SW480 (cell line): Measurements from ENCODE around the gene LTBP2.

Experiments
- DNase-seq: peaks from one replicate; pipeline ENCODE4 v3.0.0-alpha.2; 2016; ENCODE audit warnings: low spot score

LTBP2 gene

DNA sequence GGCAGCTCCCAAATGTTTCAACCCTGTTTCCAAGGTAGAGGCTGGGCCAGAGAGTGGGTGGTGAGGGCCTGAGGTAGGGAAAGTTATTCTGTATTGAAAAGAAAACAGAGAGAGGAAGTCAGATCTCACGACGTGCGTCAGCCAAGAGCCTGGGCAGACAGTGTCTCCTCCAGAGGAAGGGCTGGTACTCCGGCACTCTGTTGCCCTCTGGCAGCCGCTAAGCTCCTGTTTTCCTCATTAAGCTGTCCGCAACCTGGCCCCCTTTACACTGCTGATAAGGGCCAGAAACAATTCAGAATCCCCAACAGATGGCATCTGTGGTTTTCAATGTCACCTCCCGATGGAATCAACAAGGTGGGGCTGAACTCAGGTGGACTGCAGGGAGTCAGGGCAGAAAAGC, 26.0 kb upstream of the LTBP2 start:
- no peak for DNase-seq

DNA sequence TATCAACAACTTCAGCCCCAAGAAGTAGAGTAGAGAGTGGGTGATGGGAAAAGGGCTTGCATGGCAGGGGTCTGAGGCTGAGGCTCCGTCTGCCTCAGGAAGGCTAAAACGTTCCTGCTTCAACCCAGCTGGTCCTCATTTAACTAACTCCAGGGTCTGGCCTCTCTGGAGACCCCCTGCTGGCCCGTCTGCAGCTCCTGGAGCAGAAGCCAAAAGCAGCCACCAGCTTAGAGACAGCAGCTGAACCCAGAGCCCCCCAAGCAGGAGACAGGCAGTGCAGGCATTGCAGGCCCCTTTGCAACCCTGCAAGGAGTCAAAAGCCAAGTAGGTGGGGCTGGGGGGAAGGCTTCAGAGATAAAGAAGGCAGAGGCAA, 25.1 kb upstream of the LTBP2 start:
- DNase-seq, result no peak

GRCh38 chr14:74636424-74637177, 24.6 kb upstream of the LTBP2 start:
- DNase-seq, result no peak

DNA sequence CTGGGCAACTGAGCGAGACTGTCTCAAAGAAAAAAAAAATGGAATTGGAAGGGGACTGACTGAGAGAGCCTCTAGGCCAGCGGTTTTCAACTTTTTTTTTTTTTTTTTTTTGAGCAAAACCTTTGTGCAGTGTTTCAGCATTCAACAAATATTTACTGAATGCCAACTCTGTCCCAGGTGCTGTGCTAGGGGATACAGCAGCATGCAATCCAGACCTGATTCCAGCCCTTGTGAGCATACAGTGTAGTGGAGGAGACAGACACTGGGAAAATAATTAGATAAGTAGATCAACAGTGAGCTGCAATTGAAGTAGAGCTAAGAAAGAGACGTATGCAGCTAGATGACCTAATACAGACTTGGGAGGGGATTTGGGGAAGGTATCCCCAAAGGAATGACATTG, 23.8 kb upstream of the LTBP2 start:
- no peak for DNase-seq

DNA sequence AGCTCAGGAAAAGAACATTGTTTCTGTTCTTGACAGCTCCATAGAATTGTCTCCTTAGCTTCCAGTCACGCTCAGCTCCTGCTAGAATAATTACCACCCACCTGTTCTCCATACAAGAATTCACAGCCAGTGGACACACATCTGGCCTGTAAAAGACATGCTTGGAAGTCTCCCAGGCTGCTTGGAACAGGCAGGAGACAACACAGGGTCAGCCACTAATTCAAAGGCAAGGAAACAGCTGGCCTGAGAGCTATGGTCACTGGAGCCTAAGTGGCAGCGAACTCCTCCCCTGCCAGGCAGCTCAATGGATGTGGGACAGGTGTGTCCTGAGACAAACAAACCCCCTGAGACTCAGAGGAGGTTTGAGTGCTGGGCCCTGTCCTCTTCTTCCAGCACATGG, 22.9 kb upstream of the LTBP2 start:
- DNase-seq, result no peak

DNA sequence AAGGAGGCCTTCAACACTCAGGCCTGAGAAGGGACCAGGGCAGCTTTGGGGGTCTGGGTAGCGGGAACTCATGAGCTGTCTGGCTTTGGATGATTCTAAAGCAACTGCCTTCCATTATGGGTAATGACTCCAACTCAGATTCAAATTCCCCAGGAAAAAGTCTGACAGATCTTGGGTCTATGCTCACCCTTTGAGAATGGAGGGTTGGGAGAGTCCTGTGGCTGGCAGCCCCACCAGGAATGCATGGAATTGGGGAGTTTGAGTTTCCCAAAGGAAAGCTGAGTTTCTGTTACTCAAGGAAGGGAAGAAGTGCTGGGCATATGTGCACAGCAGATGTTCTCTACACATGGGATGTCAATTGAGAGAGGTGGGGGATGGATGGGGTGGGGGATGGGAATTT, 22.4 kb upstream of the LTBP2 start:
- DNase-seq, result no peak

DNA sequence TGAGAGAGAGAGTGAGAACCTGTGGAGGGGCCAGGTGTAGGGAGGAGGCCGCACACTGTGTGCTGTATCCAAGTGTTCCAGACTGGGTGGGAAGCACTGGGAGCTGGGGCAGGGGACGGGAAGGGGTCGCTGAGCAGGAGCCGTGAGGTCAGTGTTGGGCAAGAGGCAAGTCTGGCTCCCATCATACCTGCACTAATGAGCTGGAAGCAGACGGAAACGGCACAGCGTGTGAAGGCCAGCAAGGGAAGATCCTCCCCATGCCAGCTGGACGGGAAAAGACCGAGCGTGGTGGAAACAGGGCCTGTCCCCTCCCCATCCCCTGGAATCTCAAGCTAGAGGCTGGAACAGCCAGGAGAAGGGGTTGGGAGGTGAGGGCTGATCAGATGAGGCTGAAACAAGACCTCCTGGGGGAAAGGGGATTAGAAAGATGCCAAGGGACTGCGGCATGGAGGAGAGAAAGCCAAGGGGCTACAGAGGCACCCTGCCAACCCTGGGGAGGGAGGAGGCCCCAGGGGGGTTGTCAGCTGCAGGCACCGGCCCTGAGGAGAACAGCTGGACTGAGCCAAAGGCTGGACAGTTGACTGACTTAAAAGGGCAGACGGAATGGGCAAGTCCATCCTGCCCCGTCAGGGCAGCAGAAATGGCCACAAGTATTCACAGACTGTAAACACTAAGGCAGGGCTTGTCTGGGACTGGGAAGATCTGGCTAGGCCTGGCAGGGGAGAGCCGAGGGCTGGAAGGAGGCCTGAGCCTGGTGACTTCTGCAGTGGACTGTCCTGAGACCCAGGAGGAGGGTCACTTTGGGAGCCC, 19.0 kb upstream of the LTBP2 start:
- no peak for DNase-seq

DNA sequence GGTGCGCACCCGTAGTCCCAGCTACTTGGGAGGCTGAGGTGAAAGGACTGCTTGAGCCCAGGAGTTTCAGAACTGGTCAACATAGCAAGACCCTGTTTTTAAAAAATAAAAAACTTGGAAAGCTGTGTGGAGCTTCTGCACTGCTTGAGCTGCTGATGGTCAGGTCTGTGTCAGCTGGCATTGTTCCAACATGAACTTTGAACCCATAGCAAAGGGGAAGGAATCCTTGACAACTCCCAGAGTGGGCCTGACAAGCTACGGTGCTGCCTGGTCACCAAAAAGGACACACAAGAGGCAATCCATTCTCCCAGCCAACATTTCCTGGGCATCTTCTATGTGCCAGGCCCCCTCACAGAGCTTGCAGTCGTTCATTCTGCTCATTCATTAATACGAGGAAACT, 16.4 kb upstream of the LTBP2 start:
- no peak for DNase-seq

GRCh38 chr14:74627076-74627475, 15.0 kb upstream of the LTBP2 start:
- no peak for DNase-seq

DNA sequence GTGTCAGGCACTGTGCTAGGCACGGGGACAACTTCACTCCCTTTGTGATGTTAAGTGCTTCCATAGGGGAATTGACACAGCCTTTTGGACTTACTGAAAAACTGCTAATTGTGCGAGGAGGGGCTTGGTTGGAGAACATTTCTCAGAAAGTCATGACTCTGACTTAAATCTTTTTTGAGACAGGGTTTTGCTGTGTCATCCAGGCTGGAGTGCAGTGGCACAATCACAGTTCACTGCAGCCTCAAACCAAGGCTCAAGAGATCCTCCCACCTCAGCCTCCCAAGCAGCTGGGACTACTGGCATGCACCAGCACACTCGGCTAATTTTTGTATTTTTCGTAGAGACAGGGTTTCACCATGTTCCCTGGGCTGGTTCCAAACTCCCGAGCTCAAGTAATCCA, 10.2 kb upstream of the LTBP2 start:
- no peak for DNase-seq

- DNase-seq, result no peak
These were observed 9.5 kb upstream of the LTBP2 start for GRCh38 chr14:74621556-74621955.

DNA sequence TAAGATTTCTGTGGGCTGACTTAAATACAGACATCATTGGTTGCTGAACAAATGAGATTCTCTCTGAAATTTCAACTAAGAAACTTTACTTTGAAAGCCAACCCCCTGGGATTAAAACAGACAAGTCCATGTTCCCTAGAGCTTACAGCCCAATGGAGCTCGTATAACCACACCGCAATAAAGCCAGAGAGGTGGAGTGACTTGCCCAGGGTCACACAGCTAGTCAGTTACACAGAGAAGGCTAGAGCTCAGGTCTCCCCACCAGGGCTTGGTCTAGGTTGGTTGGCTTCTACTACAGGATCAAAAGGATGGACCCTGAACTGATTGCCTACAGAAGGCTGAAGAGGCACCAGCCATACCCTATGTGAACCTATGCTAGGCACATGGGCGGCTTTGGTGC, 8.9 kb upstream of the LTBP2 start:
- no peak for DNase-seq

GRCh38 chr14:74620497-74620921, 8.5 kb upstream of the LTBP2 start:
- peak; percentile 98 for DNase-seq

- peak; percentile 79 for DNase-seq
These were observed 7.7 kb upstream of the LTBP2 start for GRCh38 chr14:74619672-74620131.

- DNase-seq, result no peak
These were observed 6.3 kb upstream of the LTBP2 start for GRCh38 chr14:74618078-74618952.

DNA sequence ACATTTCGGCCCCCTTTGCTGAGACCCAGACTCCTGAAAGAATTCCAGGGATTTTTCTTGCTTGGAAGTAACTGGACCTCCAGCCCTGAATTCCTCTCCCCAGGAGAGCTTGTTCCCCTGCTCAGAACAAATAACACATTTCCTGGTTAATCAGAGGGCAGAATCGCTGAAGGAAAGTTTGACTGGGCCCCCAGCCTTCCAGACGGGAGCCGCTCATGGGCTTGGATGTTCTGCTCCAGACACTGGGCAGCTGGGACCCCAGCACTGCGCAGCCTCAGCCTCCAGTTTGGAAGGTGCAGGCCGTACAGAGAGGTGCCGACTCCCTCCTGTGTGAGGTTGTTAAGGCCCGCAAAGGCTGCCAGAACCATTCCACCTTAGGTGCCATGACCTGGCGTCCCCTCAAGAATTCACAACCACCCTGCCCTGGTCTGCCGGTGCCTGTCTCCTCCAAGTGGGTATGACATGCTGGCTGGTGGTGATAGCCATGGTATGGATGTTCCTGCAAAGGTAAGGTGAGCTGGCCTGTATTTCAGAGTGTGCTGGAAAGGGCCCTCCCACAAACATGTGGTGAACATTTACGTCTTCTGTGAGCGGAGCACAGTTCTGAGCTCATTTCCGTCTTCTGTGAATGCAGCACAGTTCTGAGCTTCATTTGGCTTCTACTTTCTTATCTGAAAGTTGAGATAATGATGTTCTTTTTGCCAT, 5.1 kb upstream of the LTBP2 start:
- no peak for DNase-seq

DNA sequence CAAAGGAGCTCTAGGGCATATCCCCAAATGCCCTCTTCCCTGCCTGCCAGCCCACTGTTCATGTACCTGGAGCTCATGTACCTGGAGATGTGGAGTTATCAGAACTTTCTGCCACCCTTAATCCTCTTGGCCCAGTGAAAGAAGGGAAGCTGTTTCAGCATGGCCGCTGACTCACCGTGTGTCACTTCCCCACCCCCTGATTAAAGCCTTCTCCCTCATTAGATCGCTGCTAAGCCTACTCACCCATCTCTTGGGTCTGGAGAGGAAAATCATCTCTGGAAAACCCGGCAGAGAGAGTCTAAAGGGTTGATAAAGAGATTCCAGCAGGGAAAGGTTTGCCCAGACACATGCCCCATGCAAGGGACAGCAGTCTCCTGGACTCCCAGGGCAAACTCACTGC, 4.5 kb upstream of the LTBP2 start:
- peak; percentile 81 for DNase-seq

DNA sequence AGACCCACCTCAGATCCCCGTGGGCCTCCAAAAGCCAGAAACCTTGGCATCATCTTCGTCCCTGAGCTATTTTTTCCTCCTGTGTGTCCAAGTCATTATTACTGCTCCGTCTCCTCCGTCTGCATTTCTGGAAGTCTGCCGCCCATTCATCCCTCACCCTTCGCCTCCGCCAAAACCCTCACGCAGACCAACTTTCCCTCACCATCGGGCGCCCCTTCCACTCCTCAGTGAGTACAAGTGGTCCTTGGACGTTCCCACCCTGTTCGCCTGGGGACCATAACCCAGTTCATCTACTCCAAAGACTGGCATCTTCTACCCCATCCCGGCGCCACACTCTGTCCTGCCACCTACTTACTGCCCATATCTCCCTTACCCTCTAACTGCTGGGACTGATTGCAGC, 3.7 kb upstream of the LTBP2 start:
- DNase-seq, result no peak

DNA sequence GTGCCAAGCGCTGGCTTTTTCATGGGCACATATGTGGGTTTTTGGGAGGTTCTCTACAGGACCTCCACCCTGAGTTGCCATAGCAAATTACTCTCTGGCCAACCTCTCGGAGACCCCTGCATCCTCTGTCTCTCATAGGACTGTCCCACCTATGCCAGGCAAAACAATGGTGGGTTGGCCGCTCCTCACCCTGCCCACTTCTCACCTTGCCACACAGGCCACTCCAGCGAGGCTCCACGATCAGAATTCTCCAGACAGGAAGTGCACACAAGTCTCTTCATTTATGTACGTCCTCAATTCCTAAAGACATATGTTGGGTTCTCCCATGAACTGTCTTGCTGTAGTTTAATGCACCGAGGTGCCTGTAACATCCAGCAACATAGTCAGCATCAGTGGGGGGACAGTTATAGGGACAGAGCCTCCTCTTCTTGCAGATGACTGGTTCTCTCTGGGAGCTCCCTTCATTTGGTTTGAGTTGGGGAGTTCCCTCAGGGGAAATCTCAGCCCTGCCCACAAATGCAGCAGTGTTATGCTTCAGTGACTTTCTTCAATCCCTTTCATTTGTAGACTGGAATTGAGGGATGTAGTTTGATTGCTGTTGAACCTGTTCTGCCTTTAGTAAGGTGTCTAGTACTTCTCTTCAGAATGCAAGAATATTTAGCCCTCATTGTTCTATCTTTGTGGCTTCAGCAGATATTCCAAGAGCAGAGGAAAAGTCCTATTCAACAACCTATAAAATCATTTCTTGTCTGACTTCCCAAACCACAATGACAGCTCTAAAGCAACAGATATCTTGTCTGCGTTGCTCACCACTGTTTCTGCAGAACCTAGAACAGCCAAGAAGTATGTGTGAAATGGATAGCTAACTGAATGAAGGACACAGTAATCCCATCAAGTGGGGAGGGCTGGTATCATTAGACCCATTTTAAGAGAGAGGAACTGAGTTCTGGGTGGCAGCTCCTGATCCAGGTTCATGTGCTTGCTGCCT, 2.8 kb upstream of the LTBP2 start:
- DNase-seq, result no peak

DNA sequence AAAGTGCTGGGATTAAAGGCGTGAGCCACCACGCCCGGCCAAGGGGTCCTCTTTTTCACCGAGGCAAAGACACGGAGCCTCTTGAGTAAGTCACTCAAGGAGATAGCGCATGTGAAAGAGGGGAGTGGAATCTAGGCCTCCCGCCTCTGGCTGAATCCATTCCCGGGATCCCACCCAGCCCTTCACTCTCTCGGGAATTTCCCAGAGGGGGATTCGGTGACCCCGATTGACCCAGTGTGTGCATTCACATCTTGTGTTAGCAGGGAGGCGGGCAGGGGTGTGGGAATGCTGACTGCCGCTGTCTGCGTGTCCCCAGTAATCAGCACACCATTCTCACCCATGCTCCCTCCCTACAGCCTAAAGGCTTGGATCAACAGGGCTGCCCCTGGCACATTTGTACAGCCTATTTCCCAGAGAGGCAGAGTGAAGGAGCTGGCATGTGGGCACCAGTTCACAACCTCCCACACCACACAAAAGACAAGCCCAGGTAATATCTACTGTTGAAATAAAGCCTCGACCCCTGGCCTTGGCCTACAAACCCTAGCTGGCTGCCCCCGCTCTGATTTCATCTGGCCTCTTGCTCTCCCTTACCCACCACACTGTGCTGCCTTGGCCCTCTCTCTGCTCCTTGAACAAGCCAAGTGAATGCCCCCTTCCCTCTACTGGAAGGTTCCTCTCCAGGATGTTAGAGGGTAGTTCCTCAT, 1.3 kb upstream of the LTBP2 start:
- no peak for DNase-seq
